ENCODE data around the gene TIGD3. TPM values are rescaled to one million over a fixed set of nuclear protein-coding genes. Genes with fewer than 3 reads are reported as not detected.

The TIGD3 gene
- total RNA-seq, 4 donors from 2014 or later, result 0.48 to 3.0 (median 0.75) TPM; not detected in 1

DNA sequence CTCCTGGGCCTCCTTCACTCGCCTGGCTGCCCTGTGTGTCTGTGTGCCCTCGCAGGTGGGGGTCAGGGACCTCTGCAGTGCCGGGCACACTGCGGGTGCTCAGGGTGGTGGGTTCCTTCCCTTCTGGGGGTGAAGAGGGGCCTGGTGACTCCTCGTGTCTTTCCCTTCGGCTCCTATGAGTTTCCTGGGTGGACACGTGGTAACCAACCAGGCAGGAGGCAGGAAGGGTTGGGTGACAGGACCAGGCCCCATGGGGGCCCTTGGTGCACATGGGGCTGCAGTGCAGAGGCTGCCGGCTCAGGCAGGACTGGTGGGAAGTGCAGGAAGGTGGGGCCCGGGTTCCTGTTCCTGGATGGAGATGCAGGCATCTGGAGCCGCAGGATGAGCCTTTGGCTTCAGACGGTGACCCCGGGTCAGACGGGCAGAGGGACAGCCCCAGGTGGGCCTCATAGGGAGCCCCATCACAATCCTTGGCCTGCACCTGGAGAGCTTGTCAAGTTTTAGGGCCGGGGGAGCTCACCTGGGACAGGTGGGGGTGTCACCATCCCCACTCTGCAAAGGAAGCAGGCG is 41.5 kb downstream of the TIGD3 start:
- Histone ChIP-seq H3K9me3 (no peaks in the 10 kb centered on the region), H3K36me3 (peaks cover 0 to 20% (median 6%) of the 10 kb centered on the region in 4 donors), H3K4me3 (no peak overlapping the region), H3K27me3 (no peaks in the 10 kb centered on the region), H3K4me1 (peaks cover 3 to 17% (median 4%) of the 10 kb centered on the region in 4 donors), H3K27ac (no peak overlapping the region)
- intact Hi-C loops (cut with DNase I; ENCODE audit: low total_unique reads), result no loop called here
- DNase-seq, result no peak
- TF ChIP-seq POLR2AphosphoS5 (IDR thresholded peaks at IDR 0.05), result no peak
- WGBS, 2 donors (ENCODE audit: low coverage in 1 of 2), result 90% methylated on average over 15 of the region's 15 CpGs; no CpG with 5 or more reads in 1 of the 2 donors
- in situ Hi-C loops (cut with MboI; ENCODE audit: low pct_ligation_motif_present in 1 of 4, low pct_unique_long_range_greater_than_20kb in 1 of 4, low sequenced_read_pairs in 3 of 4), result no loop called here

- no peak for DNase-seq
Measured at GRCh38 chr11:65396769-65397745, 42.5 kb downstream of the TIGD3 start.

DNA sequence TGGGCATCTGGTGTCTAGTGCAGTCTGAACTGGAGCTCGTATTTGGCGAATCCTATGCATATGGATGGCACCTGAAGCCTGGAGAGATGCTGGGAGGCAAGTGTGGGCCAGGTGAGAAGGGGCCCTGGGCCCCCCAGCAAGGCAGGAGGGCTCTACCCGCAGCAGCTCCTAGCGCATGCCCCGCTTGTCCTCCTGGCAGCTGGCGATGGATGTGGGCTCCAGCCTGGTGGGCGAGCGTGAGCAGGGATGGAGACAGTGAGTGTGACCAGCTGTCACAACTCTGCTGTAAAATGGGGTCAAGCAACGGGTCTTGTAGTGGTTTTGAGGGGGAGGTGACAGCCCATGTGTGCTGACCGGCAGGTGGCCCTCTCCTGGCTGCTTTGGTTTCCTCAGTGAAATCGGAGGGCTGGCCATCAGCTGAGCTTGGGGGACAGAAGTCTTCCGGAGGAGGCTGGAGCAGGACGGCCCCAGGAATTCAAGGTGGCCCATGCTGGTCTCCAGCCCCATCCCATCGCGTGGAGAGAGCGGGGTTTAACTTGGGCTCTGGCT is 43.9 kb downstream of the TIGD3 start:
- H3K36me3 ChIP-seq, result peaks cover 0 to 20% (median 8%) of the 10 kb centered on the region in 4 donors
- no peaks in the 10 kb centered on the region for H3K9me3 ChIP-seq
- DNase-seq, result no peak
- in situ Hi-C loops (cut with MboI; ENCODE audit: low pct_ligation_motif_present in 1 of 4, low pct_unique_long_range_greater_than_20kb in 1 of 4, low sequenced_read_pairs in 3 of 4), result no loop called here
- intact Hi-C loops (cut with DNase I; ENCODE audit: low total_unique reads), result no loop called here
- 89% methylated on average over 16 of the region's 16 CpGs; no CpG with 5 or more reads in 1 of the 2 donors for WGBS, 2 donors (ENCODE audit: low coverage in 1 of 2)
- peaks cover 3 to 24% (median 11%) of the 10 kb centered on the region in 4 donors for H3K4me1 ChIP-seq
- H3K4me3 ChIP-seq, result no peak overlapping the region
- H3K27ac ChIP-seq, result no peak overlapping the region
- no peak for TF ChIP-seq POLR2AphosphoS5 (IDR thresholded peaks at IDR 0.05)
- TF ChIP-seq, protein P1, sequence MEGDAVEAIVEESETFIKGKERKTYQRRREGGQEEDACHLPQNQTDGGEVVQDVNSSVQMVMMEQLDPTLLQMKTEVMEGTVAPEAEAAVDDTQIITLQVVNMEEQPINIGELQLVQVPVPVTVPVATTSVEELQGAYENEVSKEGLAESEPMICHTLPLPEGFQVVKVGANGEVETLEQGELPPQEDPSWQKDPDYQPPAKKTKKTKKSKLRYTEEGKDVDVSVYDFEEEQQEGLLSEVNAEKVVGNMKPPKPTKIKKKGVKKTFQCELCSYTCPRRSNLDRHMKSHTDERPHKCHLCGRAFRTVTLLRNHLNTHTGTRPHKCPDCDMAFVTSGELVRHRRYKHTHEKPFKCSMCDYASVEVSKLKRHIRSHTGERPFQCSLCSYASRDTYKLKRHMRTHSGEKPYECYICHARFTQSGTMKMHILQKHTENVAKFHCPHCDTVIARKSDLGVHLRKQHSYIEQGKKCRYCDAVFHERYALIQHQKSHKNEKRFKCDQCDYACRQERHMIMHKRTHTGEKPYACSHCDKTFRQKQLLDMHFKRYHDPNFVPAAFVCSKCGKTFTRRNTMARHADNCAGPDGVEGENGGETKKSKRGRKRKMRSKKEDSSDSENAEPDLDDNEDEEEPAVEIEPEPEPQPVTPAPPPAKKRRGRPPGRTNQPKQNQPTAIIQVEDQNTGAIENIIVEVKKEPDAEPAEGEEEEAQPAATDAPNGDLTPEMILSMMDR (IDR thresholded peaks at IDR 0.05), result no peak
- H3K27me3 ChIP-seq, result no peaks in the 10 kb centered on the region

More at GRCh38 chr11:65396769-65397745, 42.5 kb downstream of the TIGD3 start:
- WGBS, 2 donors (ENCODE audit: low coverage in 1 of 2), result 89 to 94% methylated on average over 8 to 38 of the region's 38 CpGs
- Histone ChIP-seq H3K4me3 (no peak overlapping the region), H3K27ac (no peak overlapping the region), H3K36me3 (peaks cover 0 to 20% (median 6%) of the 10 kb centered on the region in 4 donors), H3K27me3 (no peaks in the 10 kb centered on the region), H3K4me1 (peaks cover 3 to 20% (median 10%) of the 10 kb centered on the region in 4 donors), H3K9me3 (no peaks in the 10 kb centered on the region)
- in situ Hi-C loops (cut with MboI; ENCODE audit: low pct_ligation_motif_present in 1 of 4, low pct_unique_long_range_greater_than_20kb in 1 of 4, low sequenced_read_pairs in 3 of 4), result no loop called here
- TF ChIP-seq, protein P1 (IDR thresholded peaks at IDR 0.05), result no peak
- TF ChIP-seq POLR2AphosphoS5 (IDR thresholded peaks at IDR 0.05) (no peak), EP300 (IDR thresholded peaks at IDR 0.05; ENCODE audit: low read depth) (no peak), POLR2A (IDR thresholded peaks at IDR 0.05) (no peak)
- intact Hi-C loops (cut with DNase I; ENCODE audit: low total_unique reads), result no loop called here

- intact Hi-C loops (cut with DNase I; ENCODE audit: low total_unique reads), result no loop called here
- Histone ChIP-seq H3K27ac (no peak overlapping the region), H3K9me3 (no peaks in the 10 kb centered on the region), H3K4me3 (no peak overlapping the region), H3K27me3 (no peaks in the 10 kb centered on the region), H3K36me3 (peaks cover 0 to 23% (median 7%) of the 10 kb centered on the region in 4 donors), H3K4me1 (peaks cover 3 to 29% (median 11%) of the 10 kb centered on the region in 4 donors)
- 95 to 100% methylated on average over 3 to 13 of the region's 13 CpGs for WGBS, 2 donors (ENCODE audit: low coverage in 1 of 2)
- DNase-seq, result no peak
- in situ Hi-C loops (cut with MboI; ENCODE audit: low pct_ligation_motif_present in 1 of 4, low pct_unique_long_range_greater_than_20kb in 1 of 4, low sequenced_read_pairs in 3 of 4), result no loop called here
- TF ChIP-seq, protein P1 (IDR thresholded peaks at IDR 0.05), result no peak
- TF ChIP-seq POLR2AphosphoS5 (IDR thresholded peaks at IDR 0.05) (no peak), EP300 (IDR thresholded peaks at IDR 0.05; ENCODE audit: low read depth) (no peak), POLR2A (IDR thresholded peaks at IDR 0.05) (no peak)
Measured at GRCh38 chr11:65399249-65399648, 44.7 kb downstream of the TIGD3 start.
